Panc1 (cell line): ENCODE results near the gene CSNK1G1.

Experiments
- POLR2AphosphoS5 ChIP-seq: IDR thresholded peaks from 2 replicates; pipeline ENCODE4 v1.6.1; 2012; ENCODE audit warnings: mild to moderate bottlenecking, low read depth, low read length, moderate library complexity
- SIN3A ChIP-seq: IDR thresholded peaks from 2 replicates; pipeline ENCODE4 v1.6.1; 2012; ENCODE audit warnings: low read depth, mild to moderate bottlenecking, low read length, moderate library complexity, borderline replicate concordance; ENCODE audit not compliant: insufficient read depth
- TCF7L2 ChIP-seq: IDR thresholded peaks from 2 replicates; pipeline ENCODE4 v1.6.1; 2011; ENCODE audit warnings: mild to moderate bottlenecking, low read depth, low read length, inconsistent platforms
- TF ChIP-seq, protein P1 (sequence below): fragments of 450-650 bp; IDR thresholded peaks from 2 replicates; pipeline ENCODE4 v1.5.1; 2017; ENCODE audit warnings: mild to moderate bottlenecking
- TF ChIP-seq, protein P2 (sequence below), 2 experiments: IDR thresholded peaks; 2 replicates each; pipeline ENCODE4 v1.6.1; 2011 to 2012; ENCODE audit warnings: low read depth in 2 of 2, control low read depth in 1 of 2, low read length in 1 of 2, mild to moderate bottlenecking in 1 of 2, moderate library complexity in 1 of 2; ENCODE audit not compliant: insufficient read depth in 1 of 2

DNA sequence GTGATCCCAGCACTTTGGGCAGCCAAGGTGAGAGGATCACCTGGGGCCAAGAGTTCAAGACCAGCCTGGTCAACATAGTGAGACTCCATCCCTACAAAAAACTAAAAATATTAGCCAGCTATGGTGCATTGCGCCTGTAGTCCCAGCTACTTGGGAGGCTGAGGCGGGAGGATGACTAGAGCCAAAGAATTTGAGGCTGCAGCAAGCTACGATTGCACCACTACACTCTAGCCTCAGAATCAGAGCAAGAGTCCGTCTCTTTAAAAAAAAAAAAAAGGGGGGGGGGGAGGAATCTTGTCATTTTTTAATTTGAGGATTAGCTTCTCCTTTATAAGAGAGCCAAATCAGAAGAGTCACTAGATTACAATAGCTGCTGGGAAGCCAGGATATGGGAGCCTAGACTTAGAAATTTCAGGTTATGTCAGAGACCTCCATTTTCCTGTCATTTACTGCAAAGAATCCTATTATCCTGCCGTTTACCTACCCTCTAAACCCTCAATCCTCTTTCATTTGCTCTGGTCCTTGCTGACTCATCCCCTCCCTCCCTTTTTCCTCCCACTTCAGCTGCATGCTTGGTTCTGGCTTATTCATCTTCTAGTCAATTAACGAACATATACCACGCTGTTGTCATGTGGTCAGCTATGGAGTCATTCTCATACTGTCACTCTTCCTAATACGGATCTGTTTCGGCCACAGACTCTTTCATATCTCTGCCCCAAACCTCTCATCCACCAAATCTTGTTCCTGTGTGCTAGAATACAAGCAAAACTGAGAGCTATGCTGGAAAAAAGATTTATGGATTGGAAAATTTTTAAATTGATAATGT is 109.4 kb downstream of the CSNK1G1 start:
- TF ChIP-seq, protein P1, sequence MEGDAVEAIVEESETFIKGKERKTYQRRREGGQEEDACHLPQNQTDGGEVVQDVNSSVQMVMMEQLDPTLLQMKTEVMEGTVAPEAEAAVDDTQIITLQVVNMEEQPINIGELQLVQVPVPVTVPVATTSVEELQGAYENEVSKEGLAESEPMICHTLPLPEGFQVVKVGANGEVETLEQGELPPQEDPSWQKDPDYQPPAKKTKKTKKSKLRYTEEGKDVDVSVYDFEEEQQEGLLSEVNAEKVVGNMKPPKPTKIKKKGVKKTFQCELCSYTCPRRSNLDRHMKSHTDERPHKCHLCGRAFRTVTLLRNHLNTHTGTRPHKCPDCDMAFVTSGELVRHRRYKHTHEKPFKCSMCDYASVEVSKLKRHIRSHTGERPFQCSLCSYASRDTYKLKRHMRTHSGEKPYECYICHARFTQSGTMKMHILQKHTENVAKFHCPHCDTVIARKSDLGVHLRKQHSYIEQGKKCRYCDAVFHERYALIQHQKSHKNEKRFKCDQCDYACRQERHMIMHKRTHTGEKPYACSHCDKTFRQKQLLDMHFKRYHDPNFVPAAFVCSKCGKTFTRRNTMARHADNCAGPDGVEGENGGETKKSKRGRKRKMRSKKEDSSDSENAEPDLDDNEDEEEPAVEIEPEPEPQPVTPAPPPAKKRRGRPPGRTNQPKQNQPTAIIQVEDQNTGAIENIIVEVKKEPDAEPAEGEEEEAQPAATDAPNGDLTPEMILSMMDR, result no peak
- TF ChIP-seq POLR2AphosphoS5 (no peak), TCF7L2 (no peak), SIN3A (no peak)
- TF ChIP-seq, protein P2, sequence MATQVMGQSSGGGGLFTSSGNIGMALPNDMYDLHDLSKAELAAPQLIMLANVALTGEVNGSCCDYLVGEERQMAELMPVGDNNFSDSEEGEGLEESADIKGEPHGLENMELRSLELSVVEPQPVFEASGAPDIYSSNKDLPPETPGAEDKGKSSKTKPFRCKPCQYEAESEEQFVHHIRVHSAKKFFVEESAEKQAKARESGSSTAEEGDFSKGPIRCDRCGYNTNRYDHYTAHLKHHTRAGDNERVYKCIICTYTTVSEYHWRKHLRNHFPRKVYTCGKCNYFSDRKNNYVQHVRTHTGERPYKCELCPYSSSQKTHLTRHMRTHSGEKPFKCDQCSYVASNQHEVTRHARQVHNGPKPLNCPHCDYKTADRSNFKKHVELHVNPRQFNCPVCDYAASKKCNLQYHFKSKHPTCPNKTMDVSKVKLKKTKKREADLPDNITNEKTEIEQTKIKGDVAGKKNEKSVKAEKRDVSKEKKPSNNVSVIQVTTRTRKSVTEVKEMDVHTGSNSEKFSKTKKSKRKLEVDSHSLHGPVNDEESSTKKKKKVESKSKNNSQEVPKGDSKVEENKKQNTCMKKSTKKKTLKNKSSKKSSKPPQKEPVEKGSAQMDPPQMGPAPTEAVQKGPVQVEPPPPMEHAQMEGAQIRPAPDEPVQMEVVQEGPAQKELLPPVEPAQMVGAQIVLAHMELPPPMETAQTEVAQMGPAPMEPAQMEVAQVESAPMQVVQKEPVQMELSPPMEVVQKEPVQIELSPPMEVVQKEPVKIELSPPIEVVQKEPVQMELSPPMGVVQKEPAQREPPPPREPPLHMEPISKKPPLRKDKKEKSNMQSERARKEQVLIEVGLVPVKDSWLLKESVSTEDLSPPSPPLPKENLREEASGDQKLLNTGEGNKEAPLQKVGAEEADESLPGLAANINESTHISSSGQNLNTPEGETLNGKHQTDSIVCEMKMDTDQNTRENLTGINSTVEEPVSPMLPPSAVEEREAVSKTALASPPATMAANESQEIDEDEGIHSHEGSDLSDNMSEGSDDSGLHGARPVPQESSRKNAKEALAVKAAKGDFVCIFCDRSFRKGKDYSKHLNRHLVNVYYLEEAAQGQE (IDR thresholded peaks at IDR 0.05; ENCODE audit: insufficient read depth in 1 of 2, low read depth in 2 of 2, low read length in 1 of 2), result no peak
